NK-92 (cell line): ENCODE measurements around the gene RSPO4.

Source experiments
- DNase-seq: peaks from one replicate; lab custom pipeline; 2025; ENCODE audit not compliant: unreplicated experiment; lab: John Stamatoyannopoulos, UW

Gene RSPO4

DNA sequence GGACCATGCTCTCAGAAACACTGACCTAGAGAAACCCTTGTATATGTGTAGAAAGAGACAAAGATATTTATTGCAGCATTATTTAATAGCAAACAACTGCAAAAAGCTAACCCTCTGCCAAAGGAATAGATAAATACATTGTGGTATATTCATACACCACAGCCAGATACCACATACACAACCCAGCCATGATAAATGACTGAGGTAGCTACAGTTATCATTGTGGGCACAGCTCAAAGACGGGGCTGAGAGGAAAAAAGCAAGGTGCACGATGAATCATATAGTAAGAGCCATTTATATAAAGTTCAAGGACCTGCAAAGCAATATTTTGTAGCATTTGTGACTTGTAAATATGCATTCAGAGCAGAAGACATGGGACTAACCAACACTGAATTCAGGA is 30.8 kb downstream of the RSPO4 start:
- no peak for DNase-seq

DNA sequence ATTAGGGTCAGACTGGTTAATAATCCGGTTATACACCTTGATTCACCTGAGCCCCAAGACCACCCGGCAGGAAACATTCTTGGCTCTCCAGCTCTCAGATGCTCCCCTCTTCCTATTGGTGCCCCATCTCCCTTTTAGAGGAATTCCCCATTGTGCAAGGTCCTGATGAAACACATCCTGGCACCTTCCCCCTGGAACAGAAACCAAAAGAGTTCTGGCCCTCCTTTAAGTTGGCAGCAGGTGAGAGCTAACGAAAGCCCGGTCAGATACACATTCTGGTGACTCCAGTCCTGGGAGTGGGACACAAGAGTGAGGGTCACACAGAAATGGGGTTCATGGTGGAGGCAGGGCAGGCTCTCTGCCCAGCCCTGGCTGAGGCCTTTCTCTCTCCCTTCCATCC is 32.2 kb downstream of the RSPO4 start:
- DNase-seq = no peak

DNA sequence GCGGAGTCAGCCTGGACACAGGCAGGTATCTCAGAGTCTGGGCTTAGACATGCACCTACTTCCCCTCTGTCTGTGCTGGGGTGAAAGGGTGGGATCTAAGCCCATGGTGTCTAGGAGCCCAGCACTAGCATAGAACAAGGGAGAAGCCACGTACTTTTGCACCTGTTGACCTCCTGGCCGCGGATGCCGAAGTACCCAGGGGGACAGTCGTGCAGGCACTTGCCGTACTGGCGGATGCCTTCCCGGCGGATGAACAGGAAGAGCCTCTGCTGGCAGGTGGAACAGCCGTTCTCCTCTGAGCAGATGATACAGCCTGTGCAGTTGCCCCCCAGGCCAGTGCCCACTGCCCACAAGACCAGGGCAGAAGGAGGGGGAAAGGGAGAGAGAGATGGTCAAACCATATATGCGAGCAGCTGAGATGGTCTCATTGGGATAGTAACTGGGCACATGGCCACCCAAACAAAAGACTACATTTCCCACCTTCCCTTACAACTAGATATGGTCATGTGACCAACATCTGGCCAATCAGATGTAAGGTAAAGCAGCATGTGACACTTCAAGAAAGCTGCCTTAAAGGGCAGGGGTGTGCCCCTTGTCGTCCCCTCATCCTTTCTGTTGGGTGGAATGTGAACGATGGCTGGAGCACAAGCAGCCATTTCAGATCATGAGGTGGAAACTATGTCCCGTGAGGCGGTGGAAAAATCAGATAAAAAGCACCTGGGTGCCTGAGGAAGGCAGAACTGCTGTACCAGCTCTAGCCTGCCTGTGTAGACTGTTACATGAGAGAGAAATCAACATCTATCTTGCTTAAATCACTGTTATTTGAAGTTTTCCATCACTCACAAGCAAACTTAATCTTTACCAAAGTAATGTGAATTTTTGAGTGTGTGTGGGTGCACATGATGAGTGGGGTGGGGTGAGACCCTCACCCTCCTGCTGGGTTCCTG is 34.0 kb downstream of the RSPO4 start:
- DNase-seq = no peak

DNA sequence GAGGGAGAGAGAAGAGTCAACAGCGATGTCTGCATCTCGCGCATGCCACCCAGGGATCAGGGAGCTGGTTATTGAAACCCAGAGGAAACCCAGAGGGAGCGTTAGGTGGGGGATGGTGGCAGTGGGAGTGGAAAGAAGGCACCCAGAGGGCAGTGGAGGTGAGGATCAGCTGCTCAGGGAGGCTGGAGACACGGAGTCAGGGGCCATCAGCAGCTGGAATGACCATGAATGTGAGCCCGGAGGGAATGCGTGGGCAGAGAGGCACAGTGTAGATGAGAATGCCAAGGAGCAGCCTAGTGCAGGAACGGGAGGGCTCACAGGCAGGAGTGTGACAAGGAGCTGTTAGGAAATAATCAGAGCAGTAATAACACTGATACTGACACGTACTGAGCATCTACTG is 36.2 kb downstream of the RSPO4 start:
- no peak for DNase-seq

DNA sequence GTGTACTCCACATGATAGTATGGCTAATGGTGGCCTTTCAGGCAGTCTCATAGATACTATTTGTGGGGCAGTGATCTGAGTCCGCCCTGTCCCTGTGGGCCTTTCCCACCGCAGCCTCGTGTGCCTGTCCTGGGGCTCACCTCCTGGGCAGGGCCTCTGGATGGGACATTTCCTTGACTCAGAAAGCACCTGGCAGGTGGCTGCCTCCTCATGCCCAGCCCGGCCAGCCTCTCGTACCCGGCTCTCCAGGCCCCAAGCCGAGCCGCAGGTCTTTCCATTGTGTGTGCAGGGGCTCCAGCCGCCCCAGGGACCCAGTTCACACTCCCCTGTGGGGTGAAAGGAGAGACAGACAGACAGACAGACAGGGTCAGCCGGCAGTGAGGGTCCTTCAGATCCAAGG is 38.3 kb downstream of the RSPO4 start:
- no peak for DNase-seq

DNA sequence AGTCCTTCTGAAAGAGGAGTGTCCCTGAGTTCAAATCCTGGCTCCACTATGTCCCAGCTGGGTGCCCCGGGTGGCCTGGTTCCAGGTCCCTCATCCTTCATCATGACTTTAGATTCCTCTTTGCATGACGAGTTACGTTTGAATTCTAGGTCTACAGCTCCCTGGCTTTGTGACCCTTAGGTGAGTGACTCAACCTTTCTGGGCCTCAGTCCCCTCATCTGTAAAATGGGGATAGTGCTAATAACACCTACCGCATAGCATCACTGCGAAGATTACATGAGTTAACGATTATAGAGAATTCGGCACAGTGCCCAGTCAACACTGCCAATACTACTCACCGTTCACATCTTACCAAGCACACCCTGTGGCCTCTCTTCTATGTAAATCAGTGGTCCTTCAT is 39.4 kb downstream of the RSPO4 start:
- no peak for DNase-seq

DNA sequence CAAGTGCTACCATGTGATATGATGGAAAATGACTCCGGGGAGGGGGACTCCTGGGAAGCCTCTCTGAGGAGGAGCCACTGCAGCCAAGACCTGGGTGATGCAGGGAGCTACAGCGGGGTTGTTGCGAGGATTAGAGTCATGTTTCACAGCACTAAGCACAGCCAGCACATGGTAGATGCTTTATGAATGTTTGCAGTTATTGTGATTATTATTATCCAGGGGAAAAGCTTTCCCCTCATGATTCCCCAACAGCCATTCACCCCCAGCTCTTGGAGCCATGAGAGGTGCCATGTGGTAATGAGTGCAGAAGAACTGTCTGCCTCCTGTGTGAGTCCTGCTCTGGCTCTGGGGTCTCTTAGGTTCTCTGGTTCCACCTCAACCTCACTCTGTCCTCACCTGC is 39.9 kb downstream of the RSPO4 start:
- no peak for DNase-seq

DNA sequence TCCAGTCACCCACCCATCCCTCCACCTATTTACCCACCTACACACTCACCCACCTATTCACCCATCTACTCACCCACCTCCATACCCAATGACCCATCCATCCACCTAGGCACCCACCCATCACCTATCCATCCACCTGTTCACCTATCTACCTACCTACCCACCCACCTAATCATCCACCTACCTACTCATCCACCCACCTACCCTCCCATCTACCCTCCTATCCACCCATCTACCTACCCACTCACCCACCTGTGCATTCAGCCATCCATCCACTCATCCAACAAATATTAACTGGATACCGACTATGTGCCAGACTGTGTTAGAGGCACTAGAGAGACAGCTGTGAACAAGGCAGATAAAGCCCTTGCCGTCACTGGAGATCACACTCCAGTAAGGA is 40.3 kb downstream of the RSPO4 start:
- DNase-seq = no peak

DNA sequence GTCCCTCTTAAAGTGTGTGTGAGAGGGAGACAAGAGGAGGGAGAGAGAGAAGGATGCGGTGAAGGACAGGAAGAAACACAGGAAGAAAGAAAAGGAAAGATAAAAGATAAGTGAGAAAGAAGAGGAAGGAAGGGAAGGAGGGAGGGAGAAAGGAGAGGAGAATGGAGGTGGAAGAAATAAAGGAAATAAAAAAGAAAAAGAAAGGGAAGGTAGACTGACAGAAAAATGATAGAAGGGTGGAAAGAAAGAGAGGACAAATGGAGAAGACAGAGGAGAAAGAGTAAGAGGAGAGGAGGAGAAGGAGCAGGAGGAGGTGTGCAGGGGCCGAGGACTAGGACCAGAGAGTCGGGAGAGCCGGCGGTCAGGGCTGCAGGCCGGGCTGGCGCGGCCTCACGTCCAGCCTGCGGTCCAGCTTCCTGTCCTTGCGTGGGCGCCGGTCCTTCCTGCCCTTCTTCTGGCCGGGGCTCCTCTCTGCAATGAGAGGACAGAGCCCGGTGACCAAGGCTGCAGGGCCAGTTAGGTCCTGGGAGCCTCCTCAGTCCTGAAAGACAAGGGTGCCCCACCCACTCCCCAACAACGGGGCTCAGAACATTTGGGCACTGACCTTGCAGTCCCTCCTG is 42.0 kb downstream of the RSPO4 start:
- no peak for DNase-seq

DNA sequence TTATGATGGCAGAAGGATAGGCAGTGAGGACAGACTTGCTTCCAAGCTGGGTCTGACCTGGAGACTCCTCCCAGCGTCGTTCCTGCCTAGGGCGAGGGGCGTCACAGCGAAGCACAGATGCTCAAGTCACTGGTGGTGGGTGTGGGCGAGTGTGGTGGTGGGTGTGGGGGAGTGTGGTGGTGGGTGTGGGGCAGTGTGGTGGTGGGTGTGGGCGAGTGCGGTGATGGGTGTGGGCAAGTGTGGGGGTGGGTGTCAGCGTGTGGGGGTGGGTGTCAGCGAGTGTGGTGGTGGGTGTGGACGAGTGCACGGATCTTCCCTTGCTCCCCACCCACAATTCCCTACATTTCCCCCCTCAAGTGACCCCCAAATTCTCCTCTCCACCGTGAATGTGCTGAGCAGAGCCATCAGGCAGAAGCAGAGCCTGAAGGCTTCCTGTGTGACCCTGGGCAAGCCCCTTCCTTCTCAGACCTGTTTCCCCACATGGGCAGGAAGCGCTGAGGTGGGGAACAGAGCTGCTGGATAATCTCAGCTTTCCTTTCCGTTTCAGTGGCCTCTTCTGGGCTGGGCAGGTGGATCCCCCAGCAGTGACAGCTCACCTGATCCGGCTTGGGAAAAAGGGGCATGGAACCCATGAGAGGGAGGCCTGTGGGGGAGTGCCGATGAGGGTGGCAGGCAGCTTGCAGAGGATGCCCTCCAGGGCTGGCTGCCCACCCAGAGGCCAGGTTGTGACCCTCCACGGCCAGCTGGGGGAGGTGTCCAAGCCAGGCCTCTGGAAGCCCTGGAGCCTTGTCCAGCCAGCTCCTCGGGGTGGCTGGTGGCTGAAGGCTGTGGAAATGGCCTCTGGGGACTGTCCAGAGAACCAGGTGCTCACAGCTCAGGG is 42.9 kb downstream of the RSPO4 start:
- no peak for DNase-seq

DNA sequence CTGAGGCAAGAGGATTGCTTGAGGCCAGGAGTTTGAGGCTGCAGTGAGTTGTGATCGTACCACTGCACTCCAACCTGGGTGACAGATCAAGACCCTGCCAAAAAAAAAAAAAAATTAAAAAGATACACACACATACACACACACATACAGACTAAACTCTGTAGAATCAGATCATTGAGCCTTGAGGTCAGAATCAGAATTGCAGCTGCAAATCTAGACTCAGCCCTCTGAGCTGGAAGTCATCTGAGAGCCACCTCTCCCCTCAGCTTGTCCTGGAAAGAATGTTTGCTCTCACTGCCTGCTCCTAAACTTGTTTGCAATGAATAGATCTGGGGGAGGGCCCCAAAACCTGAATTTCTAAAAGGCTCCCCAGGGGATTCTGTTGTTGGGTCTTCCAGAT is 44.6 kb downstream of the RSPO4 start:
- no peak for DNase-seq

DNA sequence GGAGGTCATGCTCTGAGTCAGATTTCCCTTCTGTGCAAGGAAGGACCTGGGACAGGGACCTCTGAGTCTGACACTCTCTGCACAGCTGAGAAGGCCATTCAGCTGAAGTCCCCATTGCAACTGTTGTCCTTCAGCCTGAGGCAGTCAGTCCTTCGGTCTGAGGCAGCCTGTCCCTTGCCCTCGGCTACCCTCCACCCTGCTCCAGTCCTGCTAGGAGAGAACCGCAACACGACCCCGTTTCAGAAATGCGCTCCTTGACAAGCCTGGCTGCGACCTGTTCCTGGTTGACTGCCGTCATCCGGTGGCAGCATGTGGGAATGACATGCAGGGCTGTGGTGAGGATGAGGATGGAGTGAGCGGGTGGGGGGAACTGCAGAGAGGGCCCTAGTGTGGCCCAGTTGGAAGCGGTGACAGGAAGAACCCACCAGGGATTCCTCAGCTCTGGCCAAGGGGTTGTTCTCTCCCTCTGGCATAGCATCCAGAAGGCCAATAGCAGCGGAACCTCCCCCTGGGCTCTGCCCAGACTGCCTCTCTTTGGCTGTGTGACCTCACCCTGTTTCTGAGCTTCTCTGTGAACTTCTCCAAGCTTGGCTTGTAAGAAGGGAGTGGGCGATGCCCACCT is 45.7 kb downstream of the RSPO4 start:
- DNase-seq = no peak

DNA sequence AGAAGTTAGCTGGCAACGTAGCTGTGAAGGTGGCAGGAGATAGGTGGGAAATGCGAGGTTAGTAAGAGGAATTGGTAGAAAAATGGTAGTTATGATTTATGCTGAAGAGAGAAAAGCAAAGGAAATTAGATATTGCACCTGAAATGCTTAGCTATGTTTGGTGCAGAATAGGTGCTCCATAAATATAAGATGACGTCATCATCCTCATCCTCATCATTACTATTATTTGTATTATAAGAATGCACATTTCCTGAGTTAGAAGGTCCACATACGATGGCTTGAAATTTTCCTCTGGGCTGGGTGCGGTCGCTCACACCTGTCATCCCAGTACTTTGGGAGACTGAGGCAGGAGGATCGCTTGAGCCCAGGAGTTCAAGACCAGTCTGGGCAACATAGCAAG is 46.5 kb downstream of the RSPO4 start:
- no peak for DNase-seq

DNA sequence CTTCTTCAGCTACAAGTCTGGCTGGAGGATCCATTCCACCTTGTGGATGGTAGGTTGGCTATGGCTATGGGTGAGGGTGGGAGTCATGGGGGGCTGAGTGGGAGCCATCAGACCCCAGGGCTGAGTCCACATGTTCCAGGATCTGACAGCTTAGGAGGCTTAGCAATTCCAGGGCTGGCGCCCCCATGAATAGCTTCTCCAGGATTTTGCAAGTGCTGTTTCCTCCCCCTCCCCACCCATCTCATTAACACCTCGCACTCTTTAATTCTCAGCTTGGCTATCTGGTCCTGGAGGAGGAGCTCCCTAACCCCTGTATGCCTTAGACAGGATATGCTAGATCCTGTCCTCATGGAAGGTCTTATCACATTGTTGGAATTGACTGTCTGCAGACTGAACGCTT is 47.0 kb downstream of the RSPO4 start:
- DNase-seq = no peak

DNA sequence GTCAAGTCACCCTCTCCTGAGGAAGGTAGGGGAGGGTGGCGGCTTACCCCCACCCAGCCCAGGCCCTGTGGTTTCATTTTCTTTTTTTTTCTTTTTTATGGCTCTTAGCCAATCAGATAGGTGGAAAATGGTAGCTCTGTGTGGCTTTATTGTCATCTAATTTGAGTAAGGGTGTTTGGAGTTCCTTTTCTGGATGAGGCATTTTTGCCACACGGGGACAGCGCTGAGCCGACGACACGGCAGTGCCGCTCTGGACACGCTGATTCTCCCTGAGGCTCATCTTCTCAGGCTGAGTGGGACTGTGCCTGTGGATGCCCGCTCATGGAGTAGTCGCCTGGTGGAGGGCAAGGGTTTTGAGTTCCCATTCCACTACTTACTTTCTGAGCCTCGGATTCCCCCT is 48.4 kb downstream of the RSPO4 start:
- no peak for DNase-seq

DNA sequence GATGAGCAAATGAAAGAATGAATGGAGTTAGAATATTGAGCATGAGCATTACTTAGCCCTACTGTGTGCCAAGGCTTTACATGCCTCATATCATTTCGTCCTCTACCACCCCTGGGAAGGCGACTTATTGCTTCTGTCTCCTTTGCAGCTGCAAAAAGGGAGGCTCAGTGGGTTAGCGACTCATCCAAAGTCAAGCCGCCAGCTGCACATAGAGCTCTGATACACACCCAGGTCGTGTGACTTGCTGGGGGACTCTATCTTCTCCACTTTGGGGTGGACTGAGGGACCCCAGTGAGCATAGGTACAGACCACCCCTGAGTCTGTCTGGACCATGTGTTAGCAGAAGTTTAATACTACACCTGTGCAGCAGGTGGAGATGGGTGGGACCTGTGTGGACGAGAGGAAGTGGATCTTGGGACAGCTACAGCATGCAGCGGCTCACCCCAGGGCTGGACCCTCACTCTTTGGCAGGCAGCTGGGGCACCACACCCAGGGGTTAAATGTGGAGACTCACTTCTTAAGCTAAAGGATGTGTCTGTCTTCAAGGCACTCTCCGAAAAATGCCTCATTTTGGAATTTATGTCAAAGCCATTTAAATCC is 49.8 kb downstream of the RSPO4 start:
- no peak for DNase-seq

DNA sequence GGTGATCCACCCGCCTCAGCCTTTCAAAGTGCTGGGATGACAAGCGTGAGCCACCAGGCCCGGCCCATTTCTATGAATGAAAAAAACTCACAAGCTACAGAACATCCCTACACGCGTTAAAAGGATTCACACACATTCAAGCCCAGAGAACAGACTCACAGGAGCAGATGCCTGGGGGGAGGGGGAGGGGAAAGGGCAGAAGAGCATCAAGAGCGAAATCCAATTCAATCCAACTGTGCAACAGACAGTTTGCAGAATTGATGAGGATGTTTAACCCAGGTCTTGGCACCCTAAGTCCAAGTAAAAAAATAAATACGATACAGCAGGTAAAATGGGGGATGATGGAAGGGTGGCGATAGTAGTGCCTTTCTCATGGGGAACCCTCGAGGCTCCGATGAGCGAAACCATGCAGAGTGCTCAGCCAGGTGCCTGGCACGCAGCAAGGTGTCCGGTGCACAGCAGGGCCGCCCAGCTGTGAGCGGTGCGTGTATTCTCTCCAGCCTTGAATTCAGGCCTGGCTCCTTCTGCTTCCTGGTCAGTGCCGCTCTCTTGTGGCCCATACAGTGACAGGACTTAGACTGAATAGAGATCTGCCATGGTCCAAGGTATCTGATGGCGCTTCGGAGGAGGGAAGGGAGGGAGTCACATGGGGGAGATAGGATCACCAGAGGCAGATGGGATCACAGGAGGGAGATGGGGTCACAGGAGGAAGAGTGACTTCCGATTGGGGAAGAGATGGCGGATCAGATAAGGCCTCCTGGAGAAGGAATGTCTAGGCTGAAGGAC is 50.5 kb downstream of the RSPO4 start:
- DNase-seq = no peak

DNA sequence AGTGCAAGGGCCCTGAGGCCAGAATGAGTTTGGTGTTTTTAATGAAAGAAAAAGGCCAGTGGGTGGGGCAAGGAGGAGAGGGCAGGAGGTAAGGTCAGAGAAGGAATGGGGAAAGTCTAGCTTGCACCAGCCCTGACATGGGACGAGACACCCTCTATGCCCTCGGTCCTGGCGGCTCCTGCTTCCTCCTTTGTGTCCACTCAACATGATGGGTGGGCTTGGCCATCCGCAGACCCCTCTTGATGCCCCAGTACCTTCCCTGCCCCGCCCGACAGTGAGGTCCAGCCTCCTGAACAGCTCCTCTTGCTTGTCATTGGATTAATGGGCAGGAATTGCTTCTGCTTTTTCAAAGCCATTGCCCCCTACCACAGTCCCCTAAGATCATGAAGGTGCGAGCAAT is 52.4 kb downstream of the RSPO4 start:
- no peak for DNase-seq

DNA sequence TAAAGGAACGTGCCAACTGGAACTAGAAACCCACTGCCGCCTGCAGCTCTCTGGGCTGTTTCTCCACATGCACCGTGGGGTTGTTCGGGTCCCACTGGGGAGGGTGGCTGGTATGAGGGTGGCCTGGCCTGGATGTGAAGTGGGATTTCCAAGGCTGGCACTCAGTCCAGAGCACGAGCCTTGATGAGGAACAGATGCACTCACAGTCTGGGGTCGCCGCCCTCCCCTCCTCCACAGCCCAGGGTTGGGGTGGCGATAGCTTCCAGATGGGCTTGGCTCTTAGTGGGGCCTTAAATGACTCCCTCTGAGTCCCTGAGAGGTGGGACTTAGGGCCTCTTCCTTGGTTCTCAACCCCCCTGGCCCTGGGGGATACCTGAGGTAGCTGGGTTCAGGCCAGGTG is 55.3 kb downstream of the RSPO4 start:
- DNase-seq = no peak

DNA sequence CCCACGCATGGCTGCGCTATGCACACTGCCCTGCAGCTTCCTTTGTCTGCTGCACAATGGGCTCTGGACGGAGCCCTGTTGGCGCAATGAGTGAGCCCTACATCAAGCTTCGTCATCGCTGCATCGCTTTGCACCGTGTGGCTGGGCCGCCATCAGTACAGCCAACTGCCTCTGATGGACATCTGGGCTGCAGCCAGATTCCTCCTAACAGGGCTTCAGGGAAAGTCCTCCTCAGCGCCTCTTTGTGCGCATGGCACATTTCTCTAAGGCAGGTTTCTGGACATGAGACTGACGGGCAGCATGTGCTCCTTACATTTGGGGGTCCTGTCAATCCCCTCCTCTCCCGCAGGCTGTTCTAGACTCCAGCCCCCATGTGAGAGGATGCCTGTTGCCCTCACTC is 56.3 kb downstream of the RSPO4 start:
- no peak for DNase-seq
